Middle frontal gyrus (tissue), 1 donor: ENCODE measurements around the gene RGS3.

Experiments
- DNase-seq: peaks from one replicate; pipeline ENCODE4 v3.0.0-alpha.2; 2015; ENCODE audit warnings: low spot score; ENCODE audit errors: extremely low spot score

The RGS3 gene

DNA sequence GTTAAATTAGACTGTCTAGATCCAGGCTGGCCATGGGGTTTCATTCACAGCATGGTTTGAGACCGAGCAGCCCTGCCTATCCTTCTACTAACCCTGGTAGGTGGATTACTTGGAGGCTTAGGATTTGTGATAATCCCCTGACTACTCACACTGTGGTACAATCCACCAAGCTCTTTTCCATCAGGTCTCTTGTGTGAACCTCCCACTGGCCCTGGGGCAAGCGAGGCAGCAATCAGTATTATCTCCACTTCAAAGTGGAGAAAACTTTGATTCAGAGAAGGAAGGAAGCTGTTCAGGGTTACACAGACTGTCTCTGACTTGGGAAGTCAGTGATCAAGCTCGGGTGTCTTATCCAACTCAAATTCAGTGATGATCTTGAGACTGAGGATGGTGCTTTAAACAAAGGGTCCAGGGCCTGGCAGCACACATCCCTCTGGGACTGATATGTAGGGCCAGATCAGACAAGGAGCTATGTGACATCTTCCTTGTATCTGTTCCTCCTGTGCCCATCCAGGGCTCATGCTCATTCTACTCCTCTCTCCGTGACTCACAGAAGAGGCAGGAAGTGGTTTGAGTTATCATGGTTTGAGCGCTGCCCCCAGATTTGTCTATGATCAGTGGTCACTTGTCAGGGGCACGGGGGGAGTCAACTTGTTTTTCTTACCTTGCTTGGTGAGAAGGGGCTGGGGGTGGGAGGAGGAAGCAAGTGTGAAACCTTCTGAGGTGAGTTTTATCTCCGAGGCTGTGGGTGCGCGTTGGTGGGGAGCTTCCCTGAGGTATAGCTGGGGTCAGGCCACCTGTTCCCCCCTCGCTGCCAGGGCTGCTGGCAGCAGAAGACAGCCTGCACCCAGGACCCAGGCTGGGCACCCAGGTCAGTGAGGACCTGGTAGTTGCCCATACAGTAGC, 48.6 kb downstream of the RGS3 start:
- DNase-seq: no peak

DNA sequence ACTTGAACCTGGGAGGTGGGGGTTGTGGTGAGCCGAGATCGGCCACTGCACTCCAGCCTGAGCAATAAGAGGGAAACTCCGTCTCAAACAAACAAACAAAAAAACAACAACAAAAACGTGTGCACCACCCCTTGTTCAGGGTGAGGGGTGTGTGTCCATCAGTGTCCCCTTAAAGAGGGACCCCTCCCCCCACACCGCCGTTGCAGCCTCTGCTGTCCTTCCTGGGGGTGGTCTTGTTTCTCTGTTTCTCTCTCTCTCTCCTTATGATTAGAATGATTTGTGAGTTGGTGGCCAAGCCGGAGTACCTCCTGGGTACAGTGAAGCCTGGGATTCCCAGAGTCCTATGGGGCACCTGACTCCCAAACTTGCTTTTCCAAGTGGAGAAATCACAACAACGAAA, 49.6 kb downstream of the RGS3 start:
- DNase-seq: no peak

DNA sequence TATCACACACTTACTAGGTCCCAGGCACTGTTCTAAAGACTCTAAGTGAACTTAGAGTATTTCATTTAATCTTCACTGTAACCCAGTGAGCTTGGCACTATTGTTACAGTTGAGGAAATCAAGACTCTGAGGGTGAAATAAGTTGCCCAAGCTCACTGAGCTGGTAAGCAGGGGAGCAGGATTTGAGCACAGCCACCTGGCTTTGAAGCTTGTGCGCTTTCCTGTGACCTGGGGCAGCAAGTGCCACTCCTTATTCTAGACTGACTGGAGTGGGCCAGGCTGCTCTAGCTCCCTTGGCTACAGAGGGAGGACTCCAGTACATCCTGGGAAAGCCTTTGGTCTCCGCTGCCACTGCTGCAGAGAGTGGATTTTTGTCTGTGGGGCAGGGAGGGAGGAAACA, 50.0 kb downstream of the RGS3 start:
- no peak for DNase-seq

GRCh38 chr9:113514061-113514460, 50.5 kb downstream of the RGS3 start:
- no peak for DNase-seq

DNA sequence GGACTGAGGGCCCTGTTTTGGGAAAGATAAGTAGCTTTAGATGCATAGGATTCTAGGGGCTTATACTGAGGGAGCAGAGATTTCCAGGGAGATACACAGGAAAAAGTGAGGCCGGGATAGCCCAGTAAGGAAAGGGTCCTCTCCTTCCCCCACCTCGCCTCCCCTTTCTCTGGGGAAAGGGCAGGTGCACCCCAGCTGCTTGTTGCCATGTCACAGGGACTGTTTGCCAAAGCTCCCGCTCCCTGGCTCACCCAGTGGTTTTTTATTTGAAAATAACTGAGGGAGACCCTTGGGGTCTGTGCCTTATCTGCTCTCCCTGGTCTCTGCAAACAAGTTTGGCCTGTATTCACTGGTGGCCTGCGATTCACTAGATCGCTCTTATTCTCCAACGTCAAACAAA, 51.2 kb downstream of the RGS3 start:
- no peak for DNase-seq

GRCh38 chr9:113515862-113516261, 52.3 kb downstream of the RGS3 start:
- DNase-seq: no peak

- DNase-seq: no peak
Measured at GRCh38 chr9:113516840-113517577, 53.5 kb downstream of the RGS3 start.

DNA sequence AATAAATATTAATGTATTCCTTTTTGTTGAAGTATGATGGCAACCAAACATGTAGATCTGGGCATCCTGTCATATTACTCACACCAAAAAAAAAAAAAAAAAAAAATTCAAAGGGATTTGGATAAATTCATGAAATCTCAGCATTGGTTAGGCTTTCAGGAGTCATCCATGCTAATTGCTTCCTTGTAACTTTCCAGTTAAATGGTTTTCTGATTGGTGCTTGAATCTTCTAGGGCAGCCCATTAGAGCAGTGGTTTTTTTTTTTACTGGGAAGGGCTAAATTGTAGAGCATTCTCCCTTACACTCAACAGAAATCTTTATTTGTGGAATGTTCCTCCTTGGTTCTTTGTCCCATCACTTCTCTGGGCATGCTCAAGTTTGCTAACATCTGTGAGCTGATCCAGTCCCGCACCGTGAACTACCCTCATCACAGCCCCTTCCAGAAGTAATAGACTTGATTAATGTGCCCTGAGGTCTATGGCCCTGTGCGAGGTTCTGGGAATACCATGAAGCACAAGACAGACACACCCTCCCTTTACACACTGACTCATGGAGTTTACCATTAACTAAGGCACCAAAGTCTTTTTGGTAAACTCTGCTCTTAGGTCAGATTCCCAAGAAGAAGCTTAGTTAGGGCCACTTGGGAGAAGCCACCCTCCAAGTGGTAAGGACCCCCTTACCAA, 56.0 kb downstream of the RGS3 start:
- DNase-seq: no peak

DNA sequence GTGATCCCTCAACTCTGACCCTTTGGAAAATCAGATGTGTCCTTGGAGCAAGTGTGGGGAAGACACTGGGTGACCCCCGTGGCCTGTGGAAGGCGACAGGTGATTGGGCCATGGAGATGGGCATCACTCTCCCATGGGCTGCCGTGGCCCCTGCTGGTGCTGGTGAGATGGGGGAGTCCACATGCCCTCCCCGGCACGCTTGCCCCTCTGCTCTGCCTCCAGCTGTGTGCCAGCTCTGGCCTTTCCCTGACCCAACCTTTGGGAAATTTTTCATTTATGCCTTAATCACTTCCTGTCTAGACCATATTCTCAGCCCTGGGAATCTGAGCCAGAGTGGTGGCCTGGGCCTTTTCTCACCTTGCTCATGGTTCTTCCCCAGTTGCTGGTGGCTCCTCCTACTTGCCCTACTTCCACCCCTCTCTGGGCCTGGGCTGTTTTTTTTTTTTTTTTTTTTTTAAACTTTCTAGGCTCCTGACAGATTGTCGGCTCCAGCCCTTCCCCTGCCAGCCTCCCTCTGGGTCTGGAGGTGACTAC, 56.6 kb downstream of the RGS3 start:
- DNase-seq: no peak

- DNase-seq: no peak
Measured at GRCh38 chr9:113521693-113522255, 58.2 kb downstream of the RGS3 start.

DNA sequence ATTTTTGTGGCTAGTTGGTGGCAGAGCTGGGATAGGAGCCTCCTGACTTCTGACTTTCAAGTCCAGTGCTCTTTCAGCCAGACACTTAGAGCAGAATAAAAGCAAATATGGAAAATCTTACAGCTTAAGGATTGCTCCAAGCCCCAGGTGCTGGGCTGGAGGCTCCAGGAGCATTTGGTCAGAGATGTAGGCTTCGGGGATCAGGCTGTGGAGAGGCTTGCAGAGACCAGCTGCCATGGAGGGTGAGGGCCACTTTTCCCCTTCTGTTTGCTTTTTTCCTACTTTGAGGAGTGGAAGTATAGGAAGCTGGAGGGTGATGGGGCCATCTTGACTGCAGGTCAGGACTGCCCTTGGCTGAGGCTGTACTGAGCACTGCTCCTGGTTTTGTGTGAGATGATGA, 58.9 kb downstream of the RGS3 start:
- no peak for DNase-seq

GRCh38 chr9:113522858-113523257, 59.3 kb downstream of the RGS3 start:
- no peak for DNase-seq

- no peak for DNase-seq
Measured at GRCh38 chr9:113523421-113524141, 60.1 kb downstream of the RGS3 start.

DNA sequence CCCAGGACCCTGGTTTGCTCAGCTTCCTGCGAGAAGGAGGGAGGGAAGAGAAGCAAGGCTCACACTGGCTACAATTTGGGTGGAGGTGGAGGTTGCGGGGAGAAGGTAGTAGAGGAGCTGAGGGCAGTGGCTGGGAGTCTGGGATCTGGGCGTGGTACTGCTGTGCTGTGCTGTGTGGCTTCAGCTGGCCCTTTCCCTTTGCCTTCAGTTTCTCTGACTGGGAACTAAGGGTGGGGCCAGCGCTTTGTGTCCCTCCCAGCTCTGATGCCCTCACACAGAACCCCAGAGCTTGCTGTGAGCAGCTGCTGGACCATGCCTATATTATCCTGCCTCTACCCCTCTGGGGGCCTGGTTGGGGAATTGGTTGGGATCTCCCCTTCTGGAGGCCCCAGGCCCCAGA, 60.9 kb downstream of the RGS3 start:
- DNase-seq: no peak

DNA sequence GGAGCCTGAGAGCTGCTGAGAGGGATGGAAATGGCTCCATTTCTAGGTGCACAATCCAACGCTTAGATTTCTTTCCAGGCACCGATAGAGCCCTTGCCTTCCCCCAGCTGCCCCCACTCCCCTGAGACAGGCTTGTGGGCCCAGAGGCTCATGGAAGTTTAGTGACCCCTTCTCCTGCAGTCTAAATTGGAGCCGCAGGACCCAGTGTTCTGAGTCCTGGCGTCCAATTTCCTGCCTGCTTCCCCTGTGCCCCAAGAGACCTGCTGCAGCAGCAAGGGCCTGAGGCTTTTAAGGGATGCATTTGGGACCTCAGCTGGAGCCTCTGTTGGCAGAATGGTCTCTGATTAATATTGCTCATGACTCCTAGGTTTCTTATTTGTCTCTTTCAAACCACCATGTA, 61.7 kb downstream of the RGS3 start:
- DNase-seq: no peak

GRCh38 chr9:113525831-113526230, 62.3 kb downstream of the RGS3 start:
- DNase-seq: no peak

DNA sequence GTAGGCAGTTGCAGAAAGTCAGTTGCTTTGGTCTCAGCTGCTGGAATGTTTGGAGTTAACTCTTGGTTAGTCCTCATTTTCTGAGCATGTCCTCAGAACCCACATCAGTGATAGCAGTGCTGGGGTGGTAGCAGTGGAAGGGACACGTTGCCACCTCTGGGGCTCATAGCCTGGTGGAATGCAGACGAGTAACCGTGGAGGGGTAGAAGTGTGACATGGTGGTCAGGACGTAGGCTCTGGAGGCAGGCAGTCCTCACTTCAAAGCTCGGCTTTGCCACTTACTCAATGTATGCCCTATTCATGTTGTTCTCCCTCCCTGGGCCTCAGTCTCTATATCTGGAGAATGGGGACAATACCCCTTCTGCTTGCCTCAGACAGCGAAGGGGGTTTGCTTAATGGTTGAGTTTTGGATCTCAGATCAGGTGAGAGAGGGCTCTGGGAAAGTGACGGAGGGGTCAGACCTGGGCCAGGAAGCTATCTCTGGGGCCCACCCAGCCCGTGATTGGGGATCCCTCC, 62.8 kb downstream of the RGS3 start:
- DNase-seq: no peak

GRCh38 chr9:113526841-113527240, 63.3 kb downstream of the RGS3 start:
- DNase-seq: no peak

GRCh38 chr9:113528088-113528487, 64.6 kb downstream of the RGS3 start:
- no peak for DNase-seq

GRCh38 chr9:113528811-113529210, 65.3 kb downstream of the RGS3 start:
- DNase-seq: no peak
